ENCODE measurements around the gene OR9Q1.
"Not testable (repeated sequence)": the region's sequence is repeated elsewhere in the genome, so short reads cannot be mapped to it uniquely, and the experiment has no call there.

DNA sequence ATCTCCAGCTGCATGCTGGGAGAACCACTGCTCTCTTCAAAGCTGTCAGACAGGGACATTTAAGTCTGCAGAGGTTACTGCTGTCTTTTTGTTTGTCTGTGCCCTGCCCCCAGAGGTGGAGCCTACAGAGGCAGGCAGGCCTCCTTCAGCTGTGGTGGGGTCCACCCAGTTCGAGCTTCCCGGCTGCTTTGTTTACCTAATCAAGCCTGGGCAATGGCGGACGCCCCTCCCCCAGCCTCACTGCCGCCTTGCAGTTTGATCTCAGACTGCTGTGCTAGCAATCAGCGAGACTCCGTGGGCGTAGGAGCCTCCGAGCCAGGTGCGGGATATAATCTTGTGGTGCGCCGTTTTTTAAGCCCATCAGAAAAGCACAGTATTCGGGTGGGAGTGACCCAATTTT lies 24.2 kb upstream of the OR9Q1 start:
- TF ChIP-seq, protein P1, sequence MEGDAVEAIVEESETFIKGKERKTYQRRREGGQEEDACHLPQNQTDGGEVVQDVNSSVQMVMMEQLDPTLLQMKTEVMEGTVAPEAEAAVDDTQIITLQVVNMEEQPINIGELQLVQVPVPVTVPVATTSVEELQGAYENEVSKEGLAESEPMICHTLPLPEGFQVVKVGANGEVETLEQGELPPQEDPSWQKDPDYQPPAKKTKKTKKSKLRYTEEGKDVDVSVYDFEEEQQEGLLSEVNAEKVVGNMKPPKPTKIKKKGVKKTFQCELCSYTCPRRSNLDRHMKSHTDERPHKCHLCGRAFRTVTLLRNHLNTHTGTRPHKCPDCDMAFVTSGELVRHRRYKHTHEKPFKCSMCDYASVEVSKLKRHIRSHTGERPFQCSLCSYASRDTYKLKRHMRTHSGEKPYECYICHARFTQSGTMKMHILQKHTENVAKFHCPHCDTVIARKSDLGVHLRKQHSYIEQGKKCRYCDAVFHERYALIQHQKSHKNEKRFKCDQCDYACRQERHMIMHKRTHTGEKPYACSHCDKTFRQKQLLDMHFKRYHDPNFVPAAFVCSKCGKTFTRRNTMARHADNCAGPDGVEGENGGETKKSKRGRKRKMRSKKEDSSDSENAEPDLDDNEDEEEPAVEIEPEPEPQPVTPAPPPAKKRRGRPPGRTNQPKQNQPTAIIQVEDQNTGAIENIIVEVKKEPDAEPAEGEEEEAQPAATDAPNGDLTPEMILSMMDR (IDR thresholded peaks at IDR 0.05): not testable (repeated sequence)
- TF ChIP-seq POLR2A (IDR thresholded peaks at IDR 0.05); POLR2AphosphoS5 (IDR thresholded peaks at IDR 0.05; ENCODE audit: insufficient read depth in 1 of 2, low read depth in 1 of 2): not testable (repeated sequence)

All from vagina (tissue), 2 donors.